CD14-positive monocyte (primary cell): ENCODE results near the gene CLDN7. TPM values are rescaled to one million over a fixed set of nuclear protein-coding genes. Genes with fewer than 3 reads are reported as not detected.
A peak's percentile ranks its signal among the peaks of the same experiment; 100 is the strongest.

ENCODE experiments used
- DNase-seq, 3 donors: peaks; one replicate each; pipeline ENCODE4 v3.0.0-alpha.2; 2011 to 2022
- H2AFZ ChIP-seq: 2 replicates; pipeline ENCODE4 v1.6.0; 2012; ENCODE audit warnings: mild to moderate bottlenecking, low read depth, low read length, inconsistent platforms; ENCODE audit not compliant: insufficient read depth, poor library complexity, severe bottlenecking
- H3K27ac ChIP-seq, 2 donors: 1 replicate in 1 of 2; 2 replicates in 1 of 2; pipeline ENCODE4 v1.5.1; 2012 to 2013; ENCODE audit warnings: low read length in 2 of 2, control low read depth in 1 of 2, inconsistent platforms in 1 of 2, low read depth in 1 of 2, mild to moderate bottlenecking in 1 of 2
- H3K27me3 ChIP-seq, 2 donors: one replicate each; pipeline versions ENCODE4 v1.6.0 to v1.6.1; 2011 to 2013; ENCODE audit warnings: low read length in 2 of 2; ENCODE audit not compliant: control insufficient read depth in 2 of 2, insufficient read depth in 2 of 2
- H3K36me3 ChIP-seq, 2 donors: replicated peaks in 1 of 2; 1 replicate in 1 of 2; 2 replicates in 1 of 2; pipeline versions ENCODE4 v1.5.1 to v1.6.1; 2012 to 2013; ENCODE audit warnings: low read length in 2 of 2, control low read depth in 1 of 2, inconsistent platforms in 1 of 2, mild to moderate bottlenecking in 1 of 2; ENCODE audit not compliant: insufficient read depth in 2 of 2, control insufficient read depth in 1 of 2
- H3K4me1 ChIP-seq, 2 donors: 1 replicate in 1 of 2; 2 replicates in 1 of 2; pipeline versions ENCODE4 v1.5.1 to v1.6.1; 2012 to 2013; ENCODE audit warnings: low read length in 2 of 2, control low read depth in 1 of 2, inconsistent platforms in 1 of 2, mild to moderate bottlenecking in 1 of 2, moderate library complexity in 1 of 2; ENCODE audit not compliant: insufficient read depth in 2 of 2, control insufficient read depth in 1 of 2
- H3K4me2 ChIP-seq: replicated peaks from 2 replicates; pipeline ENCODE3; 2012; ENCODE audit warnings: low read length, moderate library complexity, mild to moderate bottlenecking; ENCODE audit not compliant: poor library complexity, severe bottlenecking; ENCODE audit errors: extremely low read depth
- H3K4me3 ChIP-seq, 3 experiments: fragments of 200-600 bp in 1 of 3; sonication (generic) in 1 of 3; replicated peaks in 1 of 3; 1 replicate in 2 of 3; 2 replicates in 1 of 3; pipeline ENCODE4 v1.5.1; 2011 to 2013; ENCODE audit warnings: low read length in 3 of 3, mild to moderate bottlenecking in 3 of 3, control low read depth in 2 of 3, low read depth in 2 of 3, inconsistent platforms in 1 of 3, moderate library complexity in 1 of 3
- H3K79me2 ChIP-seq: 2 replicates; pipeline ENCODE4 v1.6.0; 2012; ENCODE audit warnings: mild to moderate bottlenecking, control low read depth, inconsistent platforms, low read length, moderate library complexity; ENCODE audit not compliant: insufficient read depth
- H3K9ac ChIP-seq: 2 replicates; pipeline ENCODE4 v1.6.0; 2017; ENCODE audit warnings: low read length, mild to moderate bottlenecking; ENCODE audit not compliant: insufficient read depth, poor library complexity, severe bottlenecking
- H3K9me3 ChIP-seq, 2 donors: replicated peaks in 1 of 2; 1 replicate in 1 of 2; 2 replicates in 1 of 2; pipeline versions ENCODE4 v1.5.1 to v1.6.1; 2012 to 2013; ENCODE audit warnings: low read length in 2 of 2, control low read depth in 1 of 2; ENCODE audit not compliant: control insufficient read depth in 1 of 2, insufficient read depth in 1 of 2
- H4K20me1 ChIP-seq: 2 replicates; pipeline ENCODE4 v1.6.0; 2012; ENCODE audit warnings: mild to moderate bottlenecking, low read length, control low read depth, moderate library complexity; ENCODE audit not compliant: insufficient read depth
- H3K27ac Mint-ChIP-seq, 7 donors: one replicate each; pipeline ENCODE4 v1.8.0; 2020; ENCODE audit warnings: mild to moderate bottlenecking in 7 of 7, mixed read lengths in 7 of 7, moderate library complexity in 6 of 7, inconsistent platforms in 2 of 7
- H3K27me3 Mint-ChIP-seq, 3 donors: one replicate each; pipeline ENCODE4 v1.8.0; 2021 to 2022; ENCODE audit warnings: low read depth in 3 of 3, mild to moderate bottlenecking in 3 of 3, mixed read lengths in 3 of 3, moderate library complexity in 3 of 3, inconsistent platforms in 1 of 3
- H3K36me3 Mint-ChIP-seq, 2 donors: one replicate each; pipeline ENCODE4 v1.8.0; 2020; ENCODE audit warnings: mixed read lengths in 2 of 2, inconsistent platforms in 1 of 2, mild to moderate bottlenecking in 1 of 2
- H3K4me1 Mint-ChIP-seq: one replicate; pipeline ENCODE4 v1.8.0; 2020; ENCODE audit warnings: mild to moderate bottlenecking, mixed read lengths
- H3K4me3 Mint-ChIP-seq, 2 donors: one replicate each; pipeline ENCODE4 v1.8.0; 2020; ENCODE audit warnings: mild to moderate bottlenecking in 2 of 2, mixed read lengths in 2 of 2, moderate library complexity in 1 of 2
- H3K9me3 Mint-ChIP-seq, 7 donors: one replicate each; pipeline ENCODE4 v1.8.0; 2020 to 2022; ENCODE audit warnings: mixed read lengths in 7 of 7, mild to moderate bottlenecking in 6 of 7, moderate library complexity in 6 of 7, inconsistent platforms in 2 of 7
- CTCF ChIP-seq: fragments of 200-600 bp; IDR thresholded peaks from one replicate; pipeline ENCODE4 v1.8.0; 2022; ENCODE audit warnings: antibody characterized with exemption, mild to moderate bottlenecking
- WGBS: methylation state at CpG from one replicate; pipeline ENCODE4 v1.1.5; 2013; ENCODE audit warnings: missing lambda C conversion rate; ENCODE audit not compliant: insufficient coverage; 5-methylcytosine and 5-hydroxymethylcytosine counted together
- intact Hi-C, 2 donors: fragments of 100-400 bp; cut with micrococcal nuclease; formaldehyde crosslinking; loops; one replicate each; pipeline versions ENCODE4 v1.15.0 to v1.15.1; 2023
- polyA plus RNA-seq, 3 donors: library from polyadenylated mRNA; depleted of rRNA in 1 of 3; unstranded in 2 of 3; stranded (reverse) in 1 of 3; fragments of 300-500 nt in 2 of 3; fragments of >200 nt in 1 of 3; fragmentation: Illumina TruSeq in 2 of 3; gene quantifications; 1 replicate in 2 of 3; 2 replicates in 1 of 3; pipeline ENCODE4 v1.2.3, GENCODE V29; 2012 to 2021

Gene CLDN7
- polyA plus RNA-seq, 3 donors = 0.49 to 13.4 (median 2.1) TPM

- peak overlapping the region in 1 of 3 experiments; percentile 44 for H3K4me3 ChIP-seq
- H3K36me3 Mint-ChIP-seq = peaks cover 0 to 6% of the 10 kb centered on the region in 2 donors
- H3K9ac ChIP-seq = peak overlapping the region; percentile 8
- no peak overlapping the region for H3K27ac ChIP-seq
- peaks cover 0 to 23% (median 12%) of the 10 kb centered on the region in 7 donors for H3K9me3 Mint-ChIP-seq
- H3K9me3 ChIP-seq = peaks cover 0 to 13% of the 10 kb centered on the region in 2 donors
- H2AFZ ChIP-seq = peak overlapping the region; percentile 50
- intact Hi-C loops = loop anchor here in 1 of 2 donors (5.0 kb wide), 1 partner anchor 252 kb away; the partner anchor contains the start of gene SLC16A11
- 3% methylated on average over 74 of the region's 75 CpGs for WGBS
- peak overlapping the region; percentile 27 to 82 for H3K4me3 Mint-ChIP-seq
- H3K36me3 ChIP-seq = no peaks in the 10 kb centered on the region
- H3K4me1 Mint-ChIP-seq = peaks cover 24% of the 10 kb centered on the region
- peak overlapping the region; percentile 56 for H3K4me2 ChIP-seq
- no peak for TF ChIP-seq CTCF
- peaks cover 67 to 84% (median 70%) of the 10 kb centered on the region in 3 donors for H3K27me3 Mint-ChIP-seq
- peaks cover 21 to 32% of the 10 kb centered on the region in 2 donors for H3K4me1 ChIP-seq
- no peaks in the 10 kb centered on the region for H4K20me1 ChIP-seq
- no peak for DNase-seq
- H3K27ac Mint-ChIP-seq = no peak overlapping the region
- H3K79me2 ChIP-seq = no peaks in the 10 kb centered on the region
- peaks cover 35 to 56% of the 10 kb centered on the region in 2 donors for H3K27me3 ChIP-seq
Observed at GRCh38 chr17:7293816-7294613, 31.7 kb upstream of the CLDN7 start.

GRCh38 chr17:7293159-7293558 lies 30.9 kb upstream of the CLDN7 start:
- H3K4me3 Mint-ChIP-seq = peak overlapping the region in 1 of 2 donors; percentile 82
- H3K27me3 Mint-ChIP-seq = peaks cover 71 to 86% (median 73%) of the 10 kb centered on the region in 3 donors
- H3K36me3 ChIP-seq = no peaks in the 10 kb centered on the region
- H3K27me3 ChIP-seq = peaks cover 35 to 57% of the 10 kb centered on the region in 2 donors
- no peaks in the 10 kb centered on the region for H3K79me2 ChIP-seq
- intact Hi-C loops = loop anchor here in 1 of 2 donors (5.0 kb wide), 1 partner anchor 251 kb away; the partner anchor contains the start of gene SLC16A11
- peaks cover 24% of the 10 kb centered on the region for H3K4me1 Mint-ChIP-seq
- H3K27ac ChIP-seq = no peak overlapping the region
- no peak overlapping the region for H3K4me3 ChIP-seq
- DNase-seq = no peak
- peaks cover 0 to 13% of the 10 kb centered on the region in 2 donors for H3K9me3 ChIP-seq
- no peak overlapping the region for H3K27ac Mint-ChIP-seq
- peaks cover 0 to 6% of the 10 kb centered on the region in 2 donors for H3K36me3 Mint-ChIP-seq
- no peak for TF ChIP-seq CTCF
- no peak overlapping the region for H3K9ac ChIP-seq
- peaks cover 0 to 23% (median 12%) of the 10 kb centered on the region in 7 donors for H3K9me3 Mint-ChIP-seq
- peaks cover 21 to 32% of the 10 kb centered on the region in 2 donors for H3K4me1 ChIP-seq
- H3K4me2 ChIP-seq = no peak overlapping the region
- no peaks in the 10 kb centered on the region for H4K20me1 ChIP-seq
- no peak overlapping the region for H2AFZ ChIP-seq
- WGBS = 90% methylated on average over 8 of the region's 11 CpGs
